GM12873 (cell line): ENCODE data around the gene DDX1.

Experiments used
- TF ChIP-seq, protein P1 (sequence below): IDR thresholded peaks from 2 replicates; pipeline ENCODE4 v1.5.1; 2012; ENCODE audit warnings: low read depth, mild to moderate bottlenecking, moderate library complexity, low read length, control low read depth; ENCODE audit not compliant: insufficient read depth; ENCODE audit errors: missing control alignments

Gene DDX1

DNA sequence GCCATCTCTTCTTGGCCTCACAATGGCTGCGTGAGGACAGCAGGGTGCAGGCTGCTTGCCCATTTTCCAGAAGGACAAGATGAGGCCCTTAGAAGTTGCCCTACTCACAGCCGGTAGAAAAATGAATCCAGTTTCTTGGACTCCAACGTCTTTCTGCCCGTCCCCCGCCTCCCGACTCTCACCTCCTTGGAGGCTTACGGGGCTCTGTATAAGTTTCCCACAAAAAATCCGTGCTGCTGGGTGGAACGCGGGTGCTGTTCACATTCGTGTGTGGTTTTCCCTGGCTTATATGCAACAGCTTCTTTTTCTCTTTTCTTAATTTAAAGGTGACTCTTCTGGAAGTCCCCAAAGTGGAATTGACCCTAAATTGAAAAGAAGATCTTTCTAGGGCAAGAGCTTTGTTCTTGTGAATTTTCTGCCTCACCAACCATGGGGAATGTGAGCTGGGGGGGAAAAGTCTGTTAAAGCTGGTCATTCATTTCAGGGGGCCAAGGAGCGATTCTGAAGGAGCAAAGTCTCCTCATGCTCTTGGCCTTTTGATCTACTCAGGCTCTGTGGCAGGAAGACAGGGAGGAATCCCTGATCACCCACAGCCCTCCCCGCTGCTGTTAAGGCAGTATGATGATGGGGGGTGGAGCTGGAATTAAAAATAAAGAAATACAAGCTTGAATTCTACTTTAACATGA lies 51.3 kb downstream of the DDX1 start:
- TF ChIP-seq, protein P1, sequence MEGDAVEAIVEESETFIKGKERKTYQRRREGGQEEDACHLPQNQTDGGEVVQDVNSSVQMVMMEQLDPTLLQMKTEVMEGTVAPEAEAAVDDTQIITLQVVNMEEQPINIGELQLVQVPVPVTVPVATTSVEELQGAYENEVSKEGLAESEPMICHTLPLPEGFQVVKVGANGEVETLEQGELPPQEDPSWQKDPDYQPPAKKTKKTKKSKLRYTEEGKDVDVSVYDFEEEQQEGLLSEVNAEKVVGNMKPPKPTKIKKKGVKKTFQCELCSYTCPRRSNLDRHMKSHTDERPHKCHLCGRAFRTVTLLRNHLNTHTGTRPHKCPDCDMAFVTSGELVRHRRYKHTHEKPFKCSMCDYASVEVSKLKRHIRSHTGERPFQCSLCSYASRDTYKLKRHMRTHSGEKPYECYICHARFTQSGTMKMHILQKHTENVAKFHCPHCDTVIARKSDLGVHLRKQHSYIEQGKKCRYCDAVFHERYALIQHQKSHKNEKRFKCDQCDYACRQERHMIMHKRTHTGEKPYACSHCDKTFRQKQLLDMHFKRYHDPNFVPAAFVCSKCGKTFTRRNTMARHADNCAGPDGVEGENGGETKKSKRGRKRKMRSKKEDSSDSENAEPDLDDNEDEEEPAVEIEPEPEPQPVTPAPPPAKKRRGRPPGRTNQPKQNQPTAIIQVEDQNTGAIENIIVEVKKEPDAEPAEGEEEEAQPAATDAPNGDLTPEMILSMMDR = no peak

DNA sequence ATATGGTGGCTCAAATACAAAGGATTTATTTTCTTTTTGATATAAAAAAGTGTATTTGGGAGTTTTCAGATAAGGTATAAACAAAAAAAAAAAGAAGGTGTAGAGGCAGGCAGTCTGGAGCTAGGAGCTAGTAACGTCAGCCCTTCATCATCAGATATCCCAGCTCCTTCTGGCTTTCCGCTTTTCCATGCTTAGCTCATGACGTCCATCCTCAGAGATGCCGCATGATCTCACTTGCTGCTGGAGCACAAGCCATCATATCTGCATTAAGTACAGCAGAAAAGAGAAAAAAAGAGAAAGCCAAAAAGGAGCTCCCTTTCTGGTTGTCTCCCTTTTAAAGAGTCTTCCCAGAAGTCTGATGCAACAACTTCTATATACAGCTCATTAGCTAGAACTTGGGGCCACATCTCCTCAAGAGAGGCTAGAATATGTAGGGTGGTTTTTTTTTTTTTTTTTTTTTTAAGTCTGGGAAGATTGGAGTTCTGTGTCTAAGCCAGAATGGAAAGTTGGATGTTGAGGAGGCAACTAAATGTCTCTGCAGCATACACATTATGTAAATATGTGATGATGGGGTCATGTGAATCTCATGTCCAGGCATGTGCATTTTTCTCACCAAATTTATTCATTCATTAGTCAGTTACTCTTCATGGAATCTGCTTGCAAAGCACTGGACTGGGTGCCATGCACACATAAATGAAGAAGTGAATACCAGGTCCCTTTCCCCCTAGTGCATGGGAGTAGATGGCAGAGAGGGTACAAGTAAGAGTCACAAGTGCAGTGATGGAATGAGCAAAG lies 52.3 kb downstream of the DDX1 start:
- TF ChIP-seq, protein P1 = no peak

DNA sequence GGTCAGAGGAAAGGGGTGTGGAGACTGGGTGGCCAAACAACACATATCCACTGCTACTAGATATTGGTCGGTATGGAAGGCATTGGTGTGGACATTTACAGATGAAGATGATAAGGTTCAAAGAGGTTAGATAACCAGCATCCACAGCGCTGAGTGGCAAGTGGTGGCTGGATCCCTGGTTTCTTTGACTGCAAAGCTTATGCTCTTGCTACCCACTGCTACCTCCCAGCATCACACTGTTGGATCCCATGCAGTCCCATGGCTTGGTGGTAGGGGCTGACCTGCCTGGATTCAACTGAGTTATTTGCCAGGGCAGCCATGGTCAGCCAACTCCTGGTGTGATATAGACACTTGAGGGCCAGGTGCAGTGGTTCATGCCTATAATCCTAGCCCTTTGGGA lies 53.6 kb downstream of the DDX1 start:
- TF ChIP-seq, protein P1 = no peak

DNA sequence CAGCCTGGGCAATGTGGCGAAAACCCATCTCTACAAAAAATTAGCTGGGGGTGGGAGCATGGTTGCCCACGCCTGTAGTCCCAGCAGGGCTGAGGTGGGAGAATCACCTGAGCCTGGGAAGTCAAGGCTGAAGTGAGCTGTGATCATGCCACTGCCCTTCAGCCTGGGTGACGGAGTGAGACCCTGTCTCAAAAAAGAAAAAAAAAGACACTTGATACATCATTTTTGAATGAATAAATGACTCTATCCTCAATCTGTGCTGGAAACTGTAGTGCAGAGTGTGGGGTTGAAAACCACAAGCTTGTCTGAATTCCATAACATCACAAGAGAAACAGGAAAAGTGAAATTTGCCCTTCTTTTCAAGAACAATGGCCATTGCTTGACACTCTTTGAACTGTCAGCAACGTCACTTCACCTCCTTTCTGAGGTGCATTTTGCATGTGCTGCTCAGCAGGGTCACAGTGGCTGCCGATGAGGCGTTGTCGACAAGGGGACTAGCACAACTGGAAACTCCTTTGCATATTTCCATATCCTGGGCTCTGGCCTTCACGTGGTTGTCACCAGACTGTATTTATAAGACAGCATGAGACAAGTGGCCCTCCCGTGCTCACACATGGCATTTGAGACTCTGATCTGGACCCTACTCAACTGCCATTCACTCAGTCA lies 54.2 kb downstream of the DDX1 start:
- TF ChIP-seq, protein P1 = no peak

DNA sequence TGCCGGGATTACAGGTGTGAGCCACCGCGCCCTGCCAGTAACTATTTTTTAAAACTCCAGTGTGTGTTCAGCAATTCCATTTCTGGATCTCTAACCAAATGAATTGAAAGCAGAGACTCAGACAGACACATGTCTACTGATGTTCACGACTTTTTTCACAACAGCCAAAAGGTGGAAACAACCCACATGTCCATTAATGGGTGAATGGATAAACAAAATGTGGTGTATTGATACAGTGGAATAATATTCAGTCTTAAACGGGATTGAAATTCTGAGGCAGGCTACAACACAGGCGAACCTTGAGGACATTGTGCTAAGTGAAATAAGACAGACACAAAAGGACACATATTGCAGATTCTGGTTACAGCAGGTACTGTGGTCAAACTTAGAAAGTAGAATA lies 55.0 kb downstream of the DDX1 start:
- TF ChIP-seq, protein P1 = no peak

DNA sequence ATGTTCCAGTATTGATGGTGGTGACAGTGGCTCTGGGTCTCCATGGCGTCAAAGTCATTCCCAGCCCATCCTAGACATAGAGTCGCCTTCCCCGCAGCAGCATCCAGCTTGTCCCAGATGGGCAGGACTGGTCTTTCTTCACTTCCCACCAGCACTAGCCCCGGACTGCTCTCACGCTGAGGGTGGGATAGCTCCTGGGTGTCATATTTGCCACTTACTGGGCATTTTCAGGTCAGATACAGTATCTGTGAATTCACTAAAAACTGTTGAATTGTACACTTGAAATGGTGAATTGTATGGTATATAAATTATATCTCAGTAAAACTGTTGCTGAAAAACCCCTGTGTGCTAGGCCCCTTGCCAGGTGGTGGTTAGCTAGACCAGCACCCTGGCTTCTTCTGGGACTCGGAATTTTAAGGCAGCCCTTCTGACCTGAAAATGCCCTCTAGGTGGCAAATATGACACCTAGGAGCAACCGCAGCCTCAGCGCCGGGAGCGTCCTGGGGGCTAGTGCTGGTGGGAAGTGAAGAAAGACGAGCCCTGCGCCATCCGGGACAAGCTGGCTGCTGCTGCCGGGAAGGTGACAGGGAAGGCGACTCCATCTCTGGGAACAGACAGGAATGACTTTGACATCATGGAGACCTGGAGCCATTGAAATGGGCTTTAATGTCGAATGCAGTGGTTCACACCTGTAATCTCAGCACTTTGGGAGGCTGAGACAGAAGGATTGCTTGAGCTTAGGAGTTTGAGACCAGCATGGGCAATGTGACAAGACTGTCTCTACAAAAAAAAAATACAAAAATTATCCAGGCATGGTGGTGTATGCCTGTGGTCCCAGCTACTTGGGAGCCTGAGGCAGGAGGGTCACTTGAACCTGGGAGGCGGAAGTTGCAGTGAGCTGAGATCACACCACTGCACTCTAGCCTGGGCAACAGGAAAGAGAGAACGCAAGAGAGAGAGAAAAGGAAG lies 56.2 kb downstream of the DDX1 start:
- TF ChIP-seq, protein P1 = no peak
